ENCODE data around the gene ADGRG7.

Gene ADGRG7

GRCh38 chr3:100602506-100603444, 6.6 kb upstream of the ADGRG7 start:
- no peak for DNase-seq

GRCh38 chr3:100603469-100603868, 5.9 kb upstream of the ADGRG7 start:
- no peak for DNase-seq

GRCh38 chr3:100605358-100605757, 4.0 kb upstream of the ADGRG7 start:
- DNase-seq: no peak

GRCh38 chr3:100606894-100607512, 2.4 kb upstream of the ADGRG7 start:
- DNase-seq: no peak

- no peak for DNase-seq
Observed at GRCh38 chr3:100609963-100610362, 562 bp downstream of the ADGRG7 start.

- DNase-seq: no peak
Observed at GRCh38 chr3:100611221-100611620, 1.8 kb downstream of the ADGRG7 start.

- DNase-seq: no peak
Observed at GRCh38 chr3:100613721-100614390, 4.5 kb downstream of the ADGRG7 start.

GRCh38 chr3:100614941-100615340, 5.5 kb downstream of the ADGRG7 start:
- DNase-seq: no peak

- no peak for DNase-seq
Observed at GRCh38 chr3:100615684-100616083, 6.3 kb downstream of the ADGRG7 start.

- DNase-seq: no peak
Observed at GRCh38 chr3:100621251-100621650, 11.8 kb downstream of the ADGRG7 start.

- no peak for DNase-seq
Observed at GRCh38 chr3:100627491-100627890, 18.1 kb downstream of the ADGRG7 start.

- no peak for DNase-seq
Observed at GRCh38 chr3:100629421-100630127, 20.2 kb downstream of the ADGRG7 start.

- DNase-seq: no peak
Observed at GRCh38 chr3:100630664-100631063, 21.3 kb downstream of the ADGRG7 start.

- no peak for DNase-seq
Observed at GRCh38 chr3:100631236-100631635, 21.8 kb downstream of the ADGRG7 start.

GRCh38 chr3:100634493-100635272, 25.3 kb downstream of the ADGRG7 start:
- no peak for DNase-seq

- no peak for DNase-seq
Observed at GRCh38 chr3:100635273-100635701, 25.9 kb downstream of the ADGRG7 start.

- DNase-seq: no peak
Observed at GRCh38 chr3:100637197-100637631, 27.8 kb downstream of the ADGRG7 start.

- DNase-seq: no peak
Observed at GRCh38 chr3:100640633-100641032, 31.2 kb downstream of the ADGRG7 start.

- DNase-seq: no peak
Observed at GRCh38 chr3:100641471-100642032, 32.2 kb downstream of the ADGRG7 start.

- DNase-seq: no peak
Observed at GRCh38 chr3:100645913-100646312, 36.5 kb downstream of the ADGRG7 start.

GRCh38 chr3:100647171-100647570, 37.8 kb downstream of the ADGRG7 start:
- no peak for DNase-seq

GRCh38 chr3:100647657-100648056, 38.3 kb downstream of the ADGRG7 start:
- DNase-seq: no peak
